CD4-positive, CD25-positive, alpha-beta regulatory T cell (primary cell): ENCODE results near the gene ZNF625. TPM values are rescaled to one million over a fixed set of nuclear protein-coding genes. Genes with fewer than 3 reads are reported as not detected.

Source experiments
- ATAC-seq, 2 donors: fragments of 150-1000 bp; cut with Tn5 transposase; one replicate each; pipeline ENCODE4 v1.10.0; 2021; ENCODE audit warnings: low read depth in 2 of 2, moderate number of reproducible peaks in 2 of 2, moderate library complexity in 1 of 2
- DNase-seq, 3 donors: peaks; one replicate each; pipeline versions ENCODE4 v3.0.0 to v3.0.0-alpha.2; 2012 to 2022; ENCODE audit warnings: mixed read lengths in 1 of 3
- H3K27ac ChIP-seq: one replicate; pipeline ENCODE4 v1.7.0; 2013; ENCODE audit warnings: mild to moderate bottlenecking, low read length; ENCODE audit not compliant: insufficient read depth, poor library complexity, severe bottlenecking
- H3K27me3 ChIP-seq: one replicate; pipeline ENCODE4 v1.7.0; 2013; ENCODE audit warnings: low read length; ENCODE audit not compliant: control insufficient read depth, insufficient read depth
- H3K36me3 ChIP-seq: one replicate; pipeline ENCODE4 v1.7.0; 2013; ENCODE audit warnings: mild to moderate bottlenecking, low read length, moderate library complexity; ENCODE audit not compliant: control insufficient read depth, insufficient read depth
- H3K4me1 ChIP-seq: 2 replicates; pipeline ENCODE4 v1.7.0; 2013; ENCODE audit warnings: mild to moderate bottlenecking, low read length; ENCODE audit not compliant: insufficient read depth, control insufficient read depth, poor library complexity, severe bottlenecking
- H3K4me3 ChIP-seq: one replicate; pipeline ENCODE4 v1.7.0; 2013; ENCODE audit warnings: low read depth, mild to moderate bottlenecking, low read length, moderate library complexity
- H3K9me3 ChIP-seq, 2 experiments: 1 replicate in 1 of 2; 2 replicates in 1 of 2; pipeline ENCODE4 v1.7.0; 2013; ENCODE audit warnings: low read length in 2 of 2, mild to moderate bottlenecking in 1 of 2, moderate library complexity in 1 of 2; ENCODE audit not compliant: control insufficient read depth in 2 of 2
- H3K27ac Mint-ChIP-seq, 3 donors: one replicate each; pipeline ENCODE4 v1.8.0; 2020 to 2022; ENCODE audit warnings: mild to moderate bottlenecking in 3 of 3, mixed read lengths in 3 of 3, moderate library complexity in 2 of 3
- H3K27me3 Mint-ChIP-seq: one replicate; pipeline ENCODE4 v1.8.0; 2022; ENCODE audit warnings: mild to moderate bottlenecking, mixed read lengths
- H3K36me3 Mint-ChIP-seq: one replicate; pipeline ENCODE4 v1.8.0; 2020; ENCODE audit warnings: mixed read lengths
- H3K4me1 Mint-ChIP-seq, 4 donors: one replicate each; pipeline ENCODE4 v1.8.0; 2020 to 2022; ENCODE audit warnings: mixed read lengths in 4 of 4, mild to moderate bottlenecking in 1 of 4
- H3K4me3 Mint-ChIP-seq, 4 donors: one replicate each; pipeline ENCODE4 v1.8.0; 2020 to 2022; ENCODE audit warnings: mild to moderate bottlenecking in 4 of 4, mixed read lengths in 4 of 4, moderate library complexity in 3 of 4
- H3K9me3 Mint-ChIP-seq, 7 donors: one replicate each; pipeline ENCODE4 v1.8.0; 2020 to 2022; ENCODE audit warnings: mixed read lengths in 7 of 7, mild to moderate bottlenecking in 3 of 7, moderate library complexity in 2 of 7
- polyA plus RNA-seq, 4 donors: library from polyadenylated mRNA; unstranded; fragments of 300-500 nt; fragmentation: Illumina TruSeq; gene quantifications; one replicate each; pipeline ENCODE4 v1.2.3, GENCODE V29; 2021
- total RNA-seq: library from RNA; stranded (reverse); gene quantifications from one replicate; pipeline ENCODE4 v1.2.3, GENCODE V29; 2022

Gene ZNF625
- 2.7 TPM for total RNA-seq
- polyA plus RNA-seq: 1 to 10 TPM in 2 of 4 donors, under 1 TPM in 2; 0.24 to 1.9 (median 0.91) TPM

DNA sequence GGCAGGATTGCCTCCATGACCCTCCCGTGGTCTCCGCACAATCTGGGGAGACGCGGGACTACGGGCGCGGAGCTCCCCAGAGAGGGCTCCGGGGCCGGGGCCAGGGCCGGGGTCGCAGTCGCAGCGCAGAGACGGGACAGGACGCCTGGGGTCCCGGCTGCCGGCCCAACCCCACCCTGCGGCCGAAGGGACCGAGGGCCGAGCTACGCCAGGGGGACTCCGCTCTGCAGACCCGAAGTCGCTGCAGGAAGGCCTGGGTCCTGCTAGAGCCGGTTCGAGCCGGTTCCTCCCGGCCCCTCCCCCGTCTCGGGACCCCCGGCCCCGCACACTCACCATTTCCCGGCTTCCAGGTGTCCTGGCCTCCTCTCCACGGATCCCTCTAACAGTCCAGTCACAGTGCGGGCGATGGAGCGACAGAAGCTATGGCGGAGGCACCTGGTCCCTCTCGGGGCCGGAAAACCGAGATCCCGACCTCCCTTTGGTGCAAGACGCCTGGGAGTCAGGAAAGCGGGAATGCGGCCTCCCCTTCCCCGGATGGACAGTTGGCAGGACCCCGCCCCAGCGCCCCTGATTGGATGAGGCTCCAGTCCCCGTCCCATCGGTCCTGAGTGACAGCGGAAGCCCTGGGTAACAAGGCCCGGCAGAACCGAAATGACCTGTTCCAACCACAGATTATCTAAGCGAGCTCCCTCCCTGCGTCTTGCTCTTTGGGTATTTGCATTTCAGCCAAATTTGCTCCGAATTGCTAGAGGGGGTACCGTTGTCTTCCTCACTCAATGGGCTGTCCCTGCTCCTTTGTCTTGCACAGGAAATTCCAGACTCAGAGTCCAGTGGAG, at the start of gene ZNF625:
TSS of gene ZNF625 (minus strand) at position 512 of the 836 bp plus-strand sequence. CDS start at position 336, 176 bp downstream.
- H3K9me3 ChIP-seq: peaks cover 0 to 2% of the 10 kb centered on the region in 2 experiments
- Mint-ChIP-seq H3K27ac (peak within 1 kb of the TSS; percentile 76 to 83 (median 82)), H3K27me3 (no peaks in the 10 kb centered on the region), H3K4me1 (peaks cover 4 to 33% (median 13%) of the 10 kb centered on the region in 4 donors), H3K4me3 (peak within 1 kb of the TSS; percentile 72 to 94 (median 90)), H3K9me3 (peaks cover 0 to 5% (median 0%) of the 10 kb centered on the region in 7 donors), H3K36me3 (peaks cover 8% of the 10 kb centered on the region)
- H3K27ac ChIP-seq: no peak within 1 kb of the TSS
- ATAC-seq (peak; percentile 47 to 63), DNase-seq (peak in 1 of 3 donors; percentile 65)
- no peaks in the 10 kb centered on the region for H3K27me3 ChIP-seq
- peak within 1 kb of the TSS; percentile 78 for H3K4me3 ChIP-seq
- H3K36me3 ChIP-seq: no peaks in the 10 kb centered on the region
- peaks cover 18% of the 10 kb centered on the region for H3K4me1 ChIP-seq

DNA sequence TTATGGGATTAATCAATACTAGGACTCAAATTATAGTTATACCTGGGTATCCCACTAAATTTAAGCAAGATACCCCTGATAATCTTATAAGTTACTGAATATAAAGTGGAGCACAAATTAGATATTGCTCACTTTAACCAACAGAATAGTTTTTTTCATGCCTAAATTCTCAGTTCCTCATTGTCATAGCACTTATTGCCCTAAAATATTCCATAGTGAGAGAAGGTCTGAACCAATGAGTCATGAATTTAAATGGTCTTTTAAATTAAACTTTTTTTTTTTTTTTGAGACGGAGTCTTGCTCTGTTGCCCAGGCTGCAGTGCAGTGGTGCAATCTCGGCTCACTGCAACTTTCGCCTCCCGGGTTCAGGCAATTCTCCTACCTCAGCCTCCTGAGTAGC, 48.8 kb upstream of the ZNF625 start:
- H3K4me3 Mint-ChIP-seq: no peak overlapping the region
- H3K4me1 Mint-ChIP-seq: peaks cover 0 to 5% (median under 1%) of the 10 kb centered on the region in 4 donors
- Histone ChIP-seq H3K9me3 (peaks cover 32 to 53% of the 10 kb centered on the region in 2 experiments), H3K27me3 (no peaks in the 10 kb centered on the region), H3K36me3 (no peaks in the 10 kb centered on the region), H3K4me3 (no peak overlapping the region), H3K4me1 (no peaks in the 10 kb centered on the region), H3K27ac (no peak overlapping the region)
- peaks cover 0 to 46% (median 20%) of the 10 kb centered on the region in 7 donors for H3K9me3 Mint-ChIP-seq
- H3K36me3 Mint-ChIP-seq: peaks cover 3% of the 10 kb centered on the region
- H3K27ac Mint-ChIP-seq: no peak overlapping the region
- DNase-seq (no peak), ATAC-seq (no peak)
- H3K27me3 Mint-ChIP-seq: no peaks in the 10 kb centered on the region

DNA sequence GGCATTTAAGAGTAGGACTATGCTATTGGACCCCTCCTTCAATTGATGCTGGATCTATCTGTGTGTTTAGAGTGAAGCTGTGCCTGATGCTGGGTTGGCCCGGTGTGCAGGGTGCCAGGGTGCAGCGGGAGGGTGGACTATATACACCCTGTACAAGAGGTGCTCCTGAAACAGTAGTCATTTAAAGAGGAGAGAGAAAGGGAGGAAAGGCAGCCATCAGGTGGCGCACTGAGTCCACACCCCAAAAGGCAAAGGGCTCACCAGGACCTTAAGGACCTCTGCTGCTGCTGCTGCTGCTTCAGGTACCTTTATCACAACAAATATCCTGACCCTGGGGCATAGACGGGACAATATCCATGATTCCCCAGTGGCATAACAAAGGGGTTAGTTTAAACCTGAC, 45.7 kb upstream of the ZNF625 start:
- Mint-ChIP-seq H3K9me3 (peaks cover 0 to 31% (median 19%) of the 10 kb centered on the region in 7 donors), H3K4me3 (peak overlapping the region in 1 of 4 donors; percentile 22), H3K4me1 (peaks cover 0 to 13% (median 2%) of the 10 kb centered on the region in 4 donors), H3K27ac (no peak overlapping the region), H3K27me3 (no peaks in the 10 kb centered on the region), H3K36me3 (peaks cover 11% of the 10 kb centered on the region)
- Histone ChIP-seq H3K27me3 (no peaks in the 10 kb centered on the region), H3K4me1 (no peaks in the 10 kb centered on the region), H3K36me3 (no peaks in the 10 kb centered on the region), H3K4me3 (no peak overlapping the region), H3K9me3 (peaks cover 26 to 50% of the 10 kb centered on the region in 2 experiments), H3K27ac (no peak overlapping the region)
- DNase-seq (peak; percentile 17 to 48 (median 37)), ATAC-seq (peak; percentile 71 to 77)

- H3K27me3 ChIP-seq: no peaks in the 10 kb centered on the region
- H3K4me1 ChIP-seq: peaks cover 5% of the 10 kb centered on the region
- no peak overlapping the region for H3K27ac Mint-ChIP-seq
- H3K9me3 Mint-ChIP-seq: peaks cover 0 to 37% (median 16%) of the 10 kb centered on the region in 7 donors
- H3K9me3 ChIP-seq: peaks cover 28 to 61% of the 10 kb centered on the region in 2 experiments
- no peak for ATAC-seq
- H3K27ac ChIP-seq: no peak overlapping the region
- peaks cover 11% of the 10 kb centered on the region for H3K36me3 Mint-ChIP-seq
- H3K4me1 Mint-ChIP-seq: peaks cover 0 to 23% (median 4%) of the 10 kb centered on the region in 4 donors
- no peaks in the 10 kb centered on the region for H3K27me3 Mint-ChIP-seq
- H3K36me3 ChIP-seq: no peaks in the 10 kb centered on the region
- no peak for DNase-seq
- peak overlapping the region in 1 of 4 donors; percentile 11 for H3K4me3 Mint-ChIP-seq
- H3K4me3 ChIP-seq: no peak overlapping the region
Observed at GRCh38 chr19:12199757-12200419, 43.4 kb upstream of the ZNF625 start.

DNA sequence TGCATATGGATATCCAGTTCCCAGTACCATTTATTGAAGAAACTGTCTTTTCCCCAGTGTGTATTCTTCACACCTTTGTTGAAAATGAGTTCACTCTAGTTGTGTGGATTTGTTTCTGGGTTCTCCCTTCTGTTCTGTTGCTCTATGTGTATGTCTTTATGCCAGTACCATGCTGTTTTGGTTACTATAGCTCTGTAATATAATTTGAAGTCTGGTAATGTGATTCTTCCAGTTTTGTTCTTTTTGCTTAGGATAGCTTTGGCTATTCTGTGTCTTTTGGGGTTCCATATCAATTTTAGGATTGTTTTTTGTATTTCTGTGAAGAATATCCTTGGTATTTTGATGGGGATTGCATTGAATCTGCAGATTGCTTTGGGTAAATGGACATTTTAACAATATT, 41.6 kb upstream of the ZNF625 start:
- peaks cover 36 to 68% of the 10 kb centered on the region in 2 experiments for H3K9me3 ChIP-seq
- H3K4me3 ChIP-seq: no peak overlapping the region
- Mint-ChIP-seq H3K27me3 (no peaks in the 10 kb centered on the region), H3K9me3 (peaks cover 0 to 45% (median 16%) of the 10 kb centered on the region in 7 donors), H3K4me1 (peaks cover 0 to 25% (median 4%) of the 10 kb centered on the region in 4 donors), H3K36me3 (peaks cover 7% of the 10 kb centered on the region), H3K27ac (no peak overlapping the region), H3K4me3 (no peak overlapping the region)
- ATAC-seq (no peak), DNase-seq (no peak)
- H3K4me1 ChIP-seq: peaks cover 6% of the 10 kb centered on the region
- H3K27me3 ChIP-seq: no peaks in the 10 kb centered on the region
- H3K27ac ChIP-seq: no peak overlapping the region
- H3K36me3 ChIP-seq: no peaks in the 10 kb centered on the region

DNA sequence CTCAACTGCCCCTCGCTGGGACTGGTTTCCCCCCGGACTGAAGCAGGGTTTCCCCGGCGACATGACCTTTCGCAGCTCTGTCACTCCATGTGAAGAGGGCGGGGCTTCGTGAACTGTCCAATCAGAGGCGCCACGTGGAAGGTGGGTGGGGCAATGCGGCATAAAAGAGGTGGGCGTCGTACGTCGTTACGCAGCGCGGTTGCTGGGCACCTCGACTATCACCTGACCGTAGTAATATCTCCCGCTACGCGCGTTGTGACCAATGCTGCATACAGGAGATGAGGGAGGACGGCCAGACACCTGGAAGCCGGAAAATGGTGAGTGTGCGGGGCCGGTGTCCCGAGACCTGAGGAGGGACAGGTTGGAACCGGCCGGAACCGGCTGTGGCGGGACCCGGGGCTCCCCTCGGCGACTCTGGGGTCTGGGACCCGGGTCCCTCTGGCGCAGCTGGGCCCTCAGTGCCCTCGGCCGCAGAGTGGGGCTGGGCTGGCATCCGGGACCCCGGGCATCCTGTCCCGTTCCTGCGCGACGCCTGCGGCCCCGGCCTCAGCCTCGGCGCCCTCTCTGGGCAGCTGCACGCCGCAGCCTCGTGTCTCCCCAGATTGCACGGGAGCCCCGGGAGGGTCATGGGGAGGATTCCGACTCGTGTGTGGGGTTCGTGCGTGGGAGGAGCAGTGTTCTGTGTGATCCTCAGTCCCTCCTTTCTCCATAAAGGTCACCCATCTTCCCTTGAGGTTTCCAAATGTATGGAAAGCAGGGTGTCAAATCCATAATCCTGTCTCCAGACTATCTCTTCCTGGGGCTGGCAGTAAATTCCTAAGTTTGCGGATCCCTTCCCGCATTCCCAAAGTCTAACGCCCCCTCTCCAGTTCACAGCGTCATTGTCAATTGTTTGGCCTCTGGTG, 38.5 kb upstream of the ZNF625 start:
- ATAC-seq: peak; percentile 84 to 87
- Histone ChIP-seq H3K27ac (no peak overlapping the region), H3K4me3 (peak overlapping the region; percentile 32), H3K36me3 (peaks cover 9% of the 10 kb centered on the region), H3K27me3 (no peaks in the 10 kb centered on the region), H3K4me1 (peaks cover 6% of the 10 kb centered on the region), H3K9me3 (peaks cover 42 to 93% of the 10 kb centered on the region in 2 experiments)
- no peaks in the 10 kb centered on the region for H3K27me3 Mint-ChIP-seq
- peaks cover 19% of the 10 kb centered on the region for H3K36me3 Mint-ChIP-seq
- H3K4me1 Mint-ChIP-seq: peaks cover 0 to 17% (median 5%) of the 10 kb centered on the region in 4 donors
- peak; percentile 35 to 66 (median 39) for DNase-seq
- H3K9me3 Mint-ChIP-seq: peaks cover 0 to 66% (median 24%) of the 10 kb centered on the region in 7 donors
- H3K4me3 Mint-ChIP-seq: peak overlapping the region; percentile 21 to 88 (median 78)
- peak overlapping the region in 2 of 3 donors; percentile 59 to 80 for H3K27ac Mint-ChIP-seq

DNA sequence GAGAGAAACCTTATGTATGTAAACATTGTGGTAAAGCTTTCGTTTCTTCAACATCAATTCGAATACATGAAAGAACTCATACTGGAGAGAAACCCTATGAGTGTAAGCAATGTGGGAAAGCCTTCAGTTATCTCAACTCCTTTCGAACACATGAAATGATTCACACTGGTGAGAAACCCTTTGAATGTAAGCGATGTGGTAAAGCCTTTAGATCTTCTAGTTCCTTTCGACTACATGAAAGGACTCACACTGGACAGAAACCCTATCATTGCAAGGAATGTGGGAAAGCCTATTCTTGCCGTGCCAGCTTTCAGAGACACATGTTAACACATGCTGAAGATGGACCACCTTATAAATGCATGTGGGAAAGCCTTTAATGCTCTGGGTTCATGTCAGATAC, 31.1 kb upstream of the ZNF625 start:
- H3K9me3 ChIP-seq: peaks cover 70 to 98% of the 10 kb centered on the region in 2 experiments
- peak in 1 of 3 donors; percentile 19 for DNase-seq
- H3K9me3 Mint-ChIP-seq: peaks cover 0 to 77% (median 50%) of the 10 kb centered on the region in 7 donors
- peak overlapping the region; percentile 17 for H3K4me3 ChIP-seq
- no peaks in the 10 kb centered on the region for H3K4me1 ChIP-seq
- H3K27ac Mint-ChIP-seq: no peak overlapping the region
- H3K36me3 ChIP-seq: peaks cover 72% of the 10 kb centered on the region
- no peak overlapping the region for H3K27ac ChIP-seq
- peaks cover 0 to 2% (median under 1%) of the 10 kb centered on the region in 4 donors for H3K4me1 Mint-ChIP-seq
- no peaks in the 10 kb centered on the region for H3K27me3 Mint-ChIP-seq
- no peak for ATAC-seq
- peaks cover 73% of the 10 kb centered on the region for H3K36me3 Mint-ChIP-seq
- no peaks in the 10 kb centered on the region for H3K27me3 ChIP-seq
- H3K4me3 Mint-ChIP-seq: no peak overlapping the region
